HG03097 (cell line): ENCODE measurements around the gene STXBP5.

Source experiments
- ATAC-seq: cut with Tn5 transposase; IDR thresholded peaks from one replicate; pipeline ENCODE4 v1.9.1; 2021; ENCODE audit not compliant: unreplicated experiment, low FRiP score

Gene STXBP5

GRCh38 chr6:147417954-147418353 is 213.7 kb downstream of the STXBP5 start:
- peak; percentile 11 for ATAC-seq

DNA sequence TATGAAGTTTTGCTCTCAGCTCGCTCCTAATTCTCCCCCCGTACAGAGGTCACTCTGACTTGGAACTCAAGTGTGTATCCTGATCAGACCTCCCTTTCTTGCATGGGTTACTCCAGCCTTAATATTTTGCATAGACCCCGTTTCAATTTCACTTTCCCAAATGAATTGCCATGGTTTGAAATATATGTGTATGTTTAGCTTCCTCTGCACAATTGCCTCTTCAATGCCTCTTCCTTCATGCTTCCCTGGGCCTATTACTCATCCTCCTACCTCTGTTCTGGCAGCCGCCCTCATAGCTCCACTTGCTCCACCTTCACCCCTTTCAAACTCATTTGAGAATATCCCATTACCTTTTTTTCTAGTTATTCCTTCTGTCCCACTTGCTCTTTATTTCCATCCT is 214.3 kb downstream of the STXBP5 start:
- peak; percentile 48 for ATAC-seq

GRCh38 chr6:147421903-147422302 is 217.7 kb downstream of the STXBP5 start:
- no peak for ATAC-seq

GRCh38 chr6:147423111-147423510 is 218.9 kb downstream of the STXBP5 start:
- no peak for ATAC-seq

DNA sequence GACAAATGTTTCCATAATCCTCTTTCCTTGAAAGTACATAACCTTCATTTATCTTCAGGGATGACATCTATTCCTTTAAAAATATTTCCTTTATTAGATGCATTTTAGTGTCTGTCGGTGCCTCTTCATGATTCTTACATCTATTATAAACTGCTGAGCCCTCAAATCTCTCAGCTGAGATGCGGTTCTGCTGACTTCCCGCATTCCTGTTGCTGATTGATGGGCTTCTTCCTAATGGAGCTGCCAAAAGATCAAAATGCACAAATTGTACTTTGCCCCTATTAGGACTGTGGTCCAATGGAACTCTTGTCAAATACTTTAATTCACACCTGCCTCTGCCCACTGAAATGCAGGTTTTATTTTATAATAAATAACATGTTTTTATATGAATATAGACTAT is 225.6 kb downstream of the STXBP5 start:
- no peak for ATAC-seq

GRCh38 chr6:147430811-147431210 is 226.6 kb downstream of the STXBP5 start:
- ATAC-seq = no peak

DNA sequence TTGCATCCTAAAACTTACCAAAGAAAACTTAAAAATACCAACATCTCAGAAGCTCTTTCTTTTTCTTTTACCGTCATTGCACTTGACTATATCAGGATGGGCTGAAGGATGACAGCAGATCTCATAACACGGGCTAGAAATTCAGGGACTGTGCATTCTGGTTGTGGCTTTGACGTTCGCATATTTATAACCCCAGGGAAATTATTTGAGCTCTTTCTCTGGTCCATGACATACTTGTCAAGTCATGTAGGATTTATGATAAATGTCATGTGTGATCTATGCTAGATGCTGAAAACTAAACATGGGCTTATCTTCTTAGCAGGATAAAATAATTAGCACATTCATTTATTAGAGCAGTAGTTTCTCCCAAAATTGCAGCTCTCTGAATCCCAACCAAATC is 229.9 kb downstream of the STXBP5 start:
- no peak for ATAC-seq

DNA sequence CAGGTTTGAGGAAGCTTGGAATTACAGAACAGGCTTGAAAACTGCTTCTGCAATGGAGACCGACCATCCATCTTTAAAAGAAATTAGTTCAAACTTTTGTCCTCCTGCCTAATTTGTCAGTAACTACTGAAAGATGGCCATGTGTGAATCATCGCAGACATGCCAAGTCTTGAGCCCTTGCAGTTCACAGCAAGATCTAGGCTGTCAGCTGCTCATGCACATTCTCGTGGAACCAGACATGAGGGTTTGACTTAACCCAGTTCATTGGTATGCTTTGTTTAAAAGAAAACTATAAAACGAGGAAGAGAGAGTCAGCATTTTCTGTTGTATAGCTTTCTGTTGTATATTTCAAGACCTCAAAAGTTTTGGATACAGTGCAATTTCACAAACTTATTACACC is 230.3 kb downstream of the STXBP5 start:
- ATAC-seq = no peak

DNA sequence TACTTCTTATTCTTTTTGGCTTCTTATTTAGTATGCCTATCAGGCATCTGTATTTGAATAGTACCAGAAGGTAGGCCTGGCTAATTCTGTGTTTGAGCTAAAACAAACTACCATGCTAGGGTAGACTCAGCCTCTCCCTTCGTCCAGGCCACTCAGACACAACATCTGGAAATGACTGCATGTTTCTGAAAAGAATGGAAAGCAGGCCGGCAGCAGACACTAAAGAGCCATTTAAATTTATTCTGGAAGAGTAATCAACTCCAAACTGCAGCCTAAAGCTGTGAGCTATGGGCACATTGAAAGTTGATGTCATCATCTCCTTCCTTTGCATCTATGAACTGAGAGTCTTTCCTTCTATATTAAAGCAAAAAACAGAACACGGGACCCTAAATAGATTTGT is 233.4 kb downstream of the STXBP5 start:
- ATAC-seq = no peak

DNA sequence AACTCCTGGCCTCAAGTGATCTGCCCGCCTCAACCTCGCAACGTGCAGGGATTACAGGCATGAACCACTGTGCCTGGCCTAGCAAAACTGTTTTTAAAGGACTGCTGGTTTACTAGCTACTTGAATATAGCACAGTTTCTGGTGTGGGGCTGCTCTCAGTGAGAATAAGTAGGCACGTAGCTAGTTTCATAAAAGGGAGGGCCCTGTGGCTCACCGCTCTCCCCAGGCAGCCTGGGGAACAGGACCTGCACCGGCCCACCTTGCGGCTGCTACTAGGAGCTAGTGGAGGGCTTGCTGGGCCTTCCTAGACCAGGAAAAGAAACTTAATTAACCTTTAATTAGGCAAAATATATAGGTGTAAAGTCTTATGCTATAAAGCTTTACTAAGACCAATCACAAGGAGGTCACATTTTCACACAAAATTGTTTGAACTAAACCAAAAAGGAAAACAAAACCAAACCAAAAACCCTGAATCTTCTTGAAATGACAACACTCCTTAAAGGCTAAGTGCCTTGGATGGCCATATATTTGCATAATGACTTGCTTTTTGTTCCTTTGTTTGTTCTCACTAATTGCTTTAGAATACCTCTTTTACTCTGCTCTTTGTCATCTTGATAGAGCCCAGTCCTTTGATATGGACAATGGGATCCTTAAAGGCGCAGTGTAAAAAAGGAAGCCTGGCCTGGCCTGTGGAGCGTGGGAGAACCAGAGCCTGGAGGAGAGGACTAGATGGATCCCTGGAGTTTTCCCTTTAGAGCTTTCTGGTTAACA is 234.7 kb downstream of the STXBP5 start:
- ATAC-seq = no peak
